Measurements from ENCODE around the gene HCRT. TPM values are rescaled to one million over a fixed set of nuclear protein-coding genes. Genes with fewer than 3 reads are reported as not detected.
A peak's percentile ranks its signal among the peaks of the same experiment; 100 is the strongest.
"Not testable (repeated sequence)": the region's sequence is repeated elsewhere in the genome, so short reads cannot be mapped to it uniquely, and the experiment has no call there.

The HCRT gene
- total and polyA plus RNA-seq, 11 donors: not detected

- no peak overlapping the region for H3K4me3 ChIP-seq
- intact Hi-C loops (cut with DNase I): loop anchor here in 1 of 10 donors (10.0 kb wide), 1 partner anchor 53 kb away; the partner anchor contains the start of gene STAT5B
- TF ChIP-seq CTCF (IDR thresholded peaks at IDR 0.05) (peak; percentile 10 to 52 (median 41)), POLR2A (IDR thresholded peaks at IDR 0.05) (no peak)
- WGBS, 4 donors: 52 to 63% (median 61%) methylated on average over 3 of the region's 3 CpGs
- H3K9me3 ChIP-seq: no peaks in the 10 kb centered on the region
- no peaks in the 10 kb centered on the region for H3K27me3 ChIP-seq
- H3K36me3 ChIP-seq: peaks cover 0 to 74% (median 55%) of the 10 kb centered on the region in 9 donors
- peaks cover 0 to 5% (median 2%) of the 10 kb centered on the region in 12 donors for H3K4me1 ChIP-seq
- DNase-seq (peak in 1 of 5 donors; percentile 34), ATAC-seq (peak in 3 of 4 donors; percentile 60 to 65 (median 63))
- no peak overlapping the region for H3K27ac ChIP-seq
Observed at GRCh38 chr17:42221886-42222745, 36.9 kb upstream of the HCRT start.

GRCh38 chr17:42219280-42219679 lies 34.0 kb upstream of the HCRT start:
- intact Hi-C loops (cut with DNase I): not testable (repeated sequence)

GRCh38 chr17:42214156-42214555 lies 28.9 kb upstream of the HCRT start:
- H3K4me3 ChIP-seq: no peak overlapping the region
- peaks cover 2 to 94% (median 91%) of the 10 kb centered on the region in 9 donors for H3K36me3 ChIP-seq
- H3K4me1 ChIP-seq: peaks cover 0 to 11% (median 0%) of the 10 kb centered on the region in 12 donors
- intact Hi-C loops (cut with DNase I): no loop called here
- no peaks in the 10 kb centered on the region for H3K9me3 ChIP-seq
- TF ChIP-seq POLR2A (IDR thresholded peaks at IDR 0.05) (no peak), CTCF (IDR thresholded peaks at IDR 0.05) (no peak)
- H3K27ac ChIP-seq: no peak overlapping the region
- 86 to 94% (median 89%) methylated on average over 2 of the region's 2 CpGs for WGBS, 4 donors
- DNase-seq (no peak), ATAC-seq (no peak)
- no peaks in the 10 kb centered on the region for H3K27me3 ChIP-seq

More at GRCh38 chr17:42219280-42219679, 34.0 kb upstream of the HCRT start:
- H3K4me3 ChIP-seq, H3K4me1 ChIP-seq, ATAC-seq, H3K27me3 ChIP-seq, H3K27ac ChIP-seq, H3K9me3 ChIP-seq, DNase-seq: not testable (repeated sequence)
- H3K36me3 ChIP-seq: peaks cover 0 to 81% (median 71%) of the 10 kb centered on the region in 9 donors
- WGBS, 4 donors: 100% methylated on average over 2 to 3 of the region's 17 CpGs; no CpG with 5 or more reads in 2 of the 4 donors

- Histone ChIP-seq H3K9me3 (no peaks in the 10 kb centered on the region), H3K27me3 (no peaks in the 10 kb centered on the region), H3K4me1 (peaks cover 0 to 11% (median 0%) of the 10 kb centered on the region in 12 donors), H3K27ac (peak overlapping the region in 9 of 12 donors; percentile 12 to 64 (median 46)), H3K36me3 (peaks cover 2 to 100% (median 97%) of the 10 kb centered on the region in 9 donors), H3K4me3 (peak overlapping the region in 1 of 12 donors; percentile 10)
- intact Hi-C loops (cut with DNase I): no loop called here
- 72 to 82% (median 79%) methylated on average over 7 of the region's 7 CpGs for WGBS, 4 donors
- ATAC-seq: peak in 2 of 4 donors; percentile 3 to 21
- no peak for DNase-seq
- TF ChIP-seq CTCF (IDR thresholded peaks at IDR 0.05) (no peak), POLR2A (IDR thresholded peaks at IDR 0.05) (no peak)
Observed at GRCh38 chr17:42212382-42212781, 27.1 kb upstream of the HCRT start.

GRCh38 chr17:42211921-42212341 lies 26.7 kb upstream of the HCRT start:
- Histone ChIP-seq H3K4me1 (peaks cover 0 to 11% (median 0%) of the 10 kb centered on the region in 12 donors), H3K4me3 (peak overlapping the region in 1 of 12 donors; percentile 10), H3K36me3 (peaks cover 2 to 100% (median 97%) of the 10 kb centered on the region in 9 donors), H3K27ac (peak overlapping the region in 8 of 12 donors; percentile 12 to 64 (median 48))
- ATAC-seq: peak; percentile 90 to 94 (median 92)
- WGBS, 4 donors: 73 to 84% (median 79%) methylated on average over 9 of the region's 9 CpGs
- intact Hi-C loops (cut with DNase I); H3K9me3 ChIP-seq; H3K27me3 ChIP-seq: not testable (repeated sequence)
- DNase-seq: peak; percentile 69 to 85 (median 71)
